WTC11 (cell line): ENCODE results near the gene C17orf107. TPM values are rescaled to one million over a fixed set of nuclear protein-coding genes. Genes with fewer than 3 reads are reported as not detected.
A peak's percentile ranks its signal among the peaks of the same experiment; 100 is the strongest.

Experiments
- ATAC-seq: fragments of 200-7000 bp; cut with Tn5 transposase; 2 replicates; pipeline ENCODE4 v1.10.0; 2021; ENCODE audit warnings: mild to moderate bottlenecking, moderate library complexity
- CTCF ChIA-PET: fragments of 300-600 bp; sonication (Branson Sonifier 250); formaldehyde crosslinking; loops from one replicate; lab custom pipeline; 2021; ENCODE audit warnings: antibody characterized with exemption; lab: Charles Lee
- POLR2A ChIA-PET: fragments of 350-600 bp; sonication (Branson Sonifier 250); formaldehyde crosslinking; loops from one replicate; lab custom pipeline; 2021; ENCODE audit warnings: antibody characterized with exemption; lab: Charles Lee
- DNase-seq: peaks from one replicate; pipeline ENCODE4 v3.0.0; 2021; ENCODE audit warnings: low spot score
- H3K27ac Mint-ChIP-seq: 2 replicates; pipeline ENCODE4 v1.8.0; 2021; ENCODE audit warnings: mixed read lengths
- H3K27me3 Mint-ChIP-seq: 2 replicates; pipeline ENCODE4 v1.8.0; 2021; ENCODE audit warnings: low read depth, mild to moderate bottlenecking, moderate library complexity, mixed read lengths
- H3K36me3 Mint-ChIP-seq: 2 replicates; pipeline ENCODE4 v1.8.0; 2021; ENCODE audit warnings: mixed read lengths
- H3K4me1 Mint-ChIP-seq: 2 replicates; pipeline ENCODE4 v1.8.0; 2022; ENCODE audit warnings: mixed read lengths
- H3K4me3 Mint-ChIP-seq: 2 replicates; pipeline ENCODE4 v1.8.0; 2021; ENCODE audit warnings: mild to moderate bottlenecking, moderate library complexity, mixed read lengths
- H3K9me3 Mint-ChIP-seq: 2 replicates; pipeline ENCODE4 v1.8.0; 2021; ENCODE audit warnings: mixed read lengths
- CBFB ChIP-seq: sonication (generic); formaldehyde crosslinking; IDR thresholded peaks from 2 replicates; pipeline ENCODE4 v1.8.1; 2022; ENCODE audit warnings: mild to moderate bottlenecking, low read depth, missing genetic modification reagents
- CREB1 ChIP-seq: sonication (generic); formaldehyde crosslinking; IDR thresholded peaks from 2 replicates; pipeline ENCODE4 v1.8.0; 2023; ENCODE audit warnings: mild to moderate bottlenecking, missing genetic modification reagents
- EMX1 ChIP-seq: fragments of 250-450 bp; sonication (Bioruptor Pico); IDR thresholded peaks from 2 replicates; pipeline ENCODE4 v1.8.0; 2021; ENCODE audit warnings: mild to moderate bottlenecking
- FOXK1 ChIP-seq: sonication (generic); formaldehyde crosslinking; IDR thresholded peaks from 2 replicates; pipeline ENCODE4 v1.8.0; 2022; ENCODE audit warnings: mild to moderate bottlenecking, moderate library complexity, missing genetic modification reagents
- FOXP1 ChIP-seq: sonication (generic); formaldehyde crosslinking; IDR thresholded peaks from 2 replicates; pipeline ENCODE4 v1.8.0; 2022; ENCODE audit warnings: missing genetic modification reagents, mild to moderate bottlenecking, moderate library complexity, borderline replicate concordance
- HMGA2 ChIP-seq: fragments of 250-450 bp; sonication (Bioruptor Pico); IDR thresholded peaks from 2 replicates; pipeline ENCODE4 v1.4.0; 2021; ENCODE audit warnings: mild to moderate bottlenecking, moderate library complexity
- IRF2 ChIP-seq: sonication (generic); formaldehyde crosslinking; IDR thresholded peaks from 2 replicates; pipeline ENCODE4 v1.8.0; 2022; ENCODE audit warnings: low read depth, missing genetic modification reagents, borderline replicate concordance
- JAZF1 ChIP-seq: fragments of 250-450 bp; sonication (Bioruptor Pico); IDR thresholded peaks from 2 replicates; pipeline ENCODE4 v1.9.0; 2021; ENCODE audit warnings: moderate library complexity, mild to moderate bottlenecking, inconsistent platforms
- JUN ChIP-seq: sonication (generic); formaldehyde crosslinking; IDR thresholded peaks from 2 replicates; pipeline ENCODE4 v1.8.0; 2023; ENCODE audit warnings: mild to moderate bottlenecking, missing genetic modification reagents
- NFATC4 ChIP-seq: fragments of 250-450 bp; sonication (Bioruptor Pico); IDR thresholded peaks from 2 replicates; pipeline ENCODE4 v1.9.0; 2021; ENCODE audit warnings: mild to moderate bottlenecking
- NR1H2 ChIP-seq: sonication (generic); formaldehyde crosslinking; IDR thresholded peaks from 2 replicates; pipeline ENCODE4 v1.9.0; 2021; ENCODE audit warnings: mild to moderate bottlenecking, moderate library complexity, missing genetic modification reagents
- SP1 ChIP-seq: sonication (generic); formaldehyde crosslinking; conservative IDR thresholded peaks from 2 replicates; pipeline ENCODE4 v1.8.1; 2022; ENCODE audit warnings: missing genetic modification reagents
- TEAD4 ChIP-seq: sonication (generic); formaldehyde crosslinking; IDR thresholded peaks from 2 replicates; pipeline ENCODE4 v1.8.0; 2022; ENCODE audit warnings: mild to moderate bottlenecking, missing genetic modification reagents
- TP53 ChIP-seq: sonication (generic); formaldehyde crosslinking; IDR thresholded peaks from 2 replicates; pipeline ENCODE4 v1.8.1; 2023; ENCODE audit warnings: mild to moderate bottlenecking, missing genetic modification reagents
- ZNF317 ChIP-seq: sonication (generic); formaldehyde crosslinking; IDR thresholded peaks from 2 replicates; pipeline ENCODE4 v1.8.1; 2023; ENCODE audit warnings: low read depth, mild to moderate bottlenecking, moderate library complexity, missing genetic modification reagents, borderline replicate concordance
- ZNF671 ChIP-seq: fragments of 250-450 bp; sonication (Bioruptor Pico); IDR thresholded peaks from 2 replicates; pipeline ENCODE4 v1.8.0; 2021; ENCODE audit warnings: mild to moderate bottlenecking
- total RNA-seq: library from RNA; stranded (reverse); gene quantifications from 3 replicates; pipeline ENCODE4 v1.2.3, GENCODE V29; 2021
- TF ChIP-seq, protein P1 (sequence below): fragments of 250-450 bp; sonication (Bioruptor Pico); IDR thresholded peaks from 2 replicates; pipeline ENCODE4 v1.9.0; 2021; ENCODE audit warnings: mild to moderate bottlenecking
- TF ChIP-seq, protein P2 (sequence below): sonication (generic); formaldehyde crosslinking; IDR thresholded peaks from 2 replicates; pipeline ENCODE4 v1.8.0; 2022; ENCODE audit warnings: mild to moderate bottlenecking, missing genetic modification reagents
- TF ChIP-seq, protein P3 (sequence below): sonication (generic); formaldehyde crosslinking; conservative IDR thresholded peaks from 2 replicates; pipeline ENCODE4 v1.8.1; 2023; ENCODE audit warnings: mild to moderate bottlenecking, low read depth, missing genetic modification reagents, moderate library complexity
- TF ChIP-seq, protein P4 (sequence below): fragments of 250-450 bp; sonication (Bioruptor Pico); IDR thresholded peaks from 2 replicates; pipeline ENCODE4 v1.9.0; 2021; ENCODE audit warnings: moderate library complexity, mild to moderate bottlenecking, inconsistent platforms, borderline replicate concordance
- TF ChIP-seq, protein P5 (sequence below): fragments of 250-450 bp; sonication (Bioruptor Pico); IDR thresholded peaks from 2 replicates; pipeline ENCODE4 v2.1.2; 2022; ENCODE audit warnings: mild to moderate bottlenecking, moderate library complexity
- TF ChIP-seq, protein P6 (sequence below): fragments of 250-450 bp; sonication (Bioruptor Pico); IDR thresholded peaks from 2 replicates; pipeline ENCODE4 v1.9.0; 2021; ENCODE audit warnings: mild to moderate bottlenecking
- TF ChIP-seq, protein P7 (sequence below): sonication (generic); formaldehyde crosslinking; conservative IDR thresholded peaks from 2 replicates; pipeline ENCODE4 v1.8.1; 2022; ENCODE audit warnings: mild to moderate bottlenecking, missing genetic modification reagents

C17orf107 gene
- total RNA-seq, 1 experiment from 2014 or later: 8.7 TPM

DNA sequence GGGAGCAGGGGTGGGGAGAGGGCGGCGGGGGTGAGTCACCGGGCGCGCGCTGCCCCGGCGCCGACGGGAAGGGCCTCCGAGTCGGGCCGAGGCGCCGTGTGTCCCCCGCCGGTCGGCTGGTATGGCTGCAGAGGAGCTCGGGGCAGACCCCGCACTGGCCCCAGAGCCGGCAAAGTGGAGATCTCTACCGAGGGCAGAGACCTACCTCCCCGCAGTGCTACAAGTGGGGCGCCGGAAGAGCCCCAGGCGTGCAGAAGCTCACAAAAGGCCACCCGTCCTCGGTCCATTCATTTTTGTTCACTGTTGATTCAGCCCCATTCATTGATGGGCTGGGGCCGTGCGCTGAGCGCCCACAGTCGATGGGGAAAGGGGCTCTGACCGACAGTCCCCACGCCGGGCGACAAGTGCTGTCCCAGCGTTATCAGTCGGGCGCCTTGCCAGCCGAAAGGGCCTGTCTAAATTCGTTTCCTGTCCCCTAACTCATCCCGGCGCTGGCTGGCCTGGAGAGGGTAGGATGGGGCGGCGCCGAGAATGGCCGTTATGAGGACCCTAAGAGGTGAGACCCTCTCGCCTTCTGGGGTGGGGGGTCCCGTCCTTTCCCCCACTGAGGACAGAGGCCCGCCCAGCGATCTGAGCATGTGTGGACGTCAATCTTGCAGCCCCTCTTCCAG is 50.9 kb downstream of the C17orf107 start:
- ChIA-PET CTCF (interaction anchor here (1.0 to 5.4 kb wide), 5 partner anchors 10 to 41 kb away, joined by 3 to 27 read pairs (median 12); partner anchors contain the start of genes RNF167, SLC25A11 and SPAG7), POLR2A (interaction anchor here (0.6 to 2.5 kb wide), 6 partner anchors 10 to 181 kb away, joined by 3 to 18 read pairs (median 6); partner anchors contain the start of genes C17orf107, RNF167, SLC25A11 and SPAG7)
- H3K36me3 Mint-ChIP-seq: peaks cover 17% of the 10 kb centered on the region
- DNase-seq (peak; percentile 58), ATAC-seq (peak; percentile 7)
- H3K4me3 Mint-ChIP-seq: peak overlapping the region; percentile 85
- H3K27ac Mint-ChIP-seq: peak overlapping the region; percentile 96
- H3K4me1 Mint-ChIP-seq: peaks cover 44% of the 10 kb centered on the region
- no peaks in the 10 kb centered on the region for H3K27me3 Mint-ChIP-seq
- no peaks in the 10 kb centered on the region for H3K9me3 Mint-ChIP-seq
- no peak for TF ChIP-seq TEAD4
- TF ChIP-seq, protein P1, sequence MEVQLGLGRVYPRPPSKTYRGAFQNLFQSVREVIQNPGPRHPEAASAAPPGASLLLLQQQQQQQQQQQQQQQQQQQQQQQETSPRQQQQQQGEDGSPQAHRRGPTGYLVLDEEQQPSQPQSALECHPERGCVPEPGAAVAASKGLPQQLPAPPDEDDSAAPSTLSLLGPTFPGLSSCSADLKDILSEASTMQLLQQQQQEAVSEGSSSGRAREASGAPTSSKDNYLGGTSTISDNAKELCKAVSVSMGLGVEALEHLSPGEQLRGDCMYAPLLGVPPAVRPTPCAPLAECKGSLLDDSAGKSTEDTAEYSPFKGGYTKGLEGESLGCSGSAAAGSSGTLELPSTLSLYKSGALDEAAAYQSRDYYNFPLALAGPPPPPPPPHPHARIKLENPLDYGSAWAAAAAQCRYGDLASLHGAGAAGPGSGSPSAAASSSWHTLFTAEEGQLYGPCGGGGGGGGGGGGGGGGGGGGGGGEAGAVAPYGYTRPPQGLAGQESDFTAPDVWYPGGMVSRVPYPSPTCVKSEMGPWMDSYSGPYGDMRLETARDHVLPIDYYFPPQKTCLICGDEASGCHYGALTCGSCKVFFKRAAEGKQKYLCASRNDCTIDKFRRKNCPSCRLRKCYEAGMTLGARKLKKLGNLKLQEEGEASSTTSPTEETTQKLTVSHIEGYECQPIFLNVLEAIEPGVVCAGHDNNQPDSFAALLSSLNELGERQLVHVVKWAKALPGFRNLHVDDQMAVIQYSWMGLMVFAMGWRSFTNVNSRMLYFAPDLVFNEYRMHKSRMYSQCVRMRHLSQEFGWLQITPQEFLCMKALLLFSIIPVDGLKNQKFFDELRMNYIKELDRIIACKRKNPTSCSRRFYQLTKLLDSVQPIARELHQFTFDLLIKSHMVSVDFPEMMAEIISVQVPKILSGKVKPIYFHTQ (CRISPR knock-in tag): no peak
- no peak for TF ChIP-seq EMX1
- TF ChIP-seq TP53 (CRISPR knock-in tag): no peak
- TF ChIP-seq FOXP1 (CRISPR knock-in tag): 0 out of 2 replicates have a peak, but pooled peaks have one; percentile 4
- TF ChIP-seq CREB1 (CRISPR knock-in tag): no peak
- no peak for TF ChIP-seq HMGA2 (CRISPR knock-in tag)
- TF ChIP-seq ZNF671 (CRISPR knock-in tag): no peak
- TF ChIP-seq, protein P2, sequence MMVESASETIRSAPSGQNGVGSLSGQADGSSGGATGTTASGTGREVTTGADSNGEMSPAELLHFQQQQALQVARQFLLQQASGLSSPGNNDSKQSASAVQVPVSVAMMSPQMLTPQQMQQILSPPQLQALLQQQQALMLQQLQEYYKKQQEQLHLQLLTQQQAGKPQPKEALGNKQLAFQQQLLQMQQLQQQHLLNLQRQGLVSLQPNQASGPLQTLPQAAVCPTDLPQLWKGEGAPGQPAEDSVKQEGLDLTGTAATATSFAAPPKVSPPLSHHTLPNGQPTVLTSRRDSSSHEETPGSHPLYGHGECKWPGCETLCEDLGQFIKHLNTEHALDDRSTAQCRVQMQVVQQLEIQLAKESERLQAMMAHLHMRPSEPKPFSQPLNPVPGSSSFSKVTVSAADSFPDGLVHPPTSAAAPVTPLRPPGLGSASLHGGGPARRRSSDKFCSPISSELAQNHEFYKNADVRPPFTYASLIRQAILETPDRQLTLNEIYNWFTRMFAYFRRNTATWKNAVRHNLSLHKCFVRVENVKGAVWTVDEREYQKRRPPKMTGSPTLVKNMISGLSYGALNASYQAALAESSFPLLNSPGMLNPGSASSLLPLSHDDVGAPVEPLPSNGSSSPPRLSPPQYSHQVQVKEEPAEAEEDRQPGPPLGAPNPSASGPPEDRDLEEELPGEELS (CRISPR knock-in tag): no peak
- TF ChIP-seq JAZF1: no peak
- TF ChIP-seq, protein P3, sequence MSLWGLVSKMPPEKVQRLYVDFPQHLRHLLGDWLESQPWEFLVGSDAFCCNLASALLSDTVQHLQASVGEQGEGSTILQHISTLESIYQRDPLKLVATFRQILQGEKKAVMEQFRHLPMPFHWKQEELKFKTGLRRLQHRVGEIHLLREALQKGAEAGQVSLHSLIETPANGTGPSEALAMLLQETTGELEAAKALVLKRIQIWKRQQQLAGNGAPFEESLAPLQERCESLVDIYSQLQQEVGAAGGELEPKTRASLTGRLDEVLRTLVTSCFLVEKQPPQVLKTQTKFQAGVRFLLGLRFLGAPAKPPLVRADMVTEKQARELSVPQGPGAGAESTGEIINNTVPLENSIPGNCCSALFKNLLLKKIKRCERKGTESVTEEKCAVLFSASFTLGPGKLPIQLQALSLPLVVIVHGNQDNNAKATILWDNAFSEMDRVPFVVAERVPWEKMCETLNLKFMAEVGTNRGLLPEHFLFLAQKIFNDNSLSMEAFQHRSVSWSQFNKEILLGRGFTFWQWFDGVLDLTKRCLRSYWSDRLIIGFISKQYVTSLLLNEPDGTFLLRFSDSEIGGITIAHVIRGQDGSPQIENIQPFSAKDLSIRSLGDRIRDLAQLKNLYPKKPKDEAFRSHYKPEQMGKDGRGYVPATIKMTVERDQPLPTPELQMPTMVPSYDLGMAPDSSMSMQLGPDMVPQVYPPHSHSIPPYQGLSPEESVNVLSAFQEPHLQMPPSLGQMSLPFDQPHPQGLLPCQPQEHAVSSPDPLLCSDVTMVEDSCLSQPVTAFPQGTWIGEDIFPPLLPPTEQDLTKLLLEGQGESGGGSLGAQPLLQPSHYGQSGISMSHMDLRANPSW (CRISPR knock-in tag): no peak
- no peak for TF ChIP-seq JUN (CRISPR knock-in tag)
- TF ChIP-seq, protein P4, sequence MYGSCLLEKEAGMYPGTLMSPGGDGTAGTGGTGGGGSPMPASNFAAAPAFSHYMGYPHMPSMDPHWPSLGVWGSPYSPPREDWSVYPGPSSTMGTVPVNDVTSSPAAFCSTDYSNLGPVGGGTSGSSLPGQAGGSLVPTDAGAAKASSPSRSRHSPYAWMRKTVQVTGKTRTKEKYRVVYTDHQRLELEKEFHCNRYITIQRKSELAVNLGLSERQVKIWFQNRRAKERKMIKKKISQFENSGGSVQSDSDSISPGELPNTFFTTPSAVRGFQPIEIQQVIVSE (CRISPR knock-in tag): no peak
- TF ChIP-seq, protein P5, sequence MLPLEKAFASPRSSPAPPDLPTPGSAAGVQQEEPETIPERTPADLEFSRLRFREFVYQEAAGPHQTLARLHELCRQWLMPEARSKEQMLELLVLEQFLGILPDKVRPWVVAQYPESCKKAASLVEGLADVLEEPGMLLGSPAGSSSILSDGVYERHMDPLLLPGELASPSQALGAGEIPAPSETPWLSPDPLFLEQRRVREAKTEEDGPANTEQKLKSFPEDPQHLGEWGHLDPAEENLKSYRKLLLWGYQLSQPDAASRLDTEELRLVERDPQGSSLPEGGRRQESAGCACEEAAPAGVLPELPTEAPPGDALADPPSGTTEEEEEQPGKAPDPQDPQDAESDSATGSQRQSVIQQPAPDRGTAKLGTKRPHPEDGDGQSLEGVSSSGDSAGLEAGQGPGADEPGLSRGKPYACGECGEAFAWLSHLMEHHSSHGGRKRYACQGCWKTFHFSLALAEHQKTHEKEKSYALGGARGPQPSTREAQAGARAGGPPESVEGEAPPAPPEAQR (CRISPR knock-in tag): no peak
- TF ChIP-seq CBFB (CRISPR knock-in tag): no peak
- no peak for TF ChIP-seq NFATC4
- TF ChIP-seq, protein P6, sequence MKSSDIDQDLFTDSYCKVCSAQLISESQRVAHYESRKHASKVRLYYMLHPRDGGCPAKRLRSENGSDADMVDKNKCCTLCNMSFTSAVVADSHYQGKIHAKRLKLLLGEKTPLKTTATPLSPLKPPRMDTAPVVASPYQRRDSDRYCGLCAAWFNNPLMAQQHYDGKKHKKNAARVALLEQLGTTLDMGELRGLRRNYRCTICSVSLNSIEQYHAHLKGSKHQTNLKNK (CRISPR knock-in tag): no peak
- TF ChIP-seq SP1 (CRISPR knock-in tag): no peak; the same call in none of the 2 replicates
- no peak for TF ChIP-seq NR1H2 (CRISPR knock-in tag)
- no peak for TF ChIP-seq IRF2
- TF ChIP-seq FOXK1 (CRISPR knock-in tag): 0 out of 2 replicates have a peak, but pooled peaks have one; percentile 5
- no peak for TF ChIP-seq ZNF317
- TF ChIP-seq, protein P7, sequence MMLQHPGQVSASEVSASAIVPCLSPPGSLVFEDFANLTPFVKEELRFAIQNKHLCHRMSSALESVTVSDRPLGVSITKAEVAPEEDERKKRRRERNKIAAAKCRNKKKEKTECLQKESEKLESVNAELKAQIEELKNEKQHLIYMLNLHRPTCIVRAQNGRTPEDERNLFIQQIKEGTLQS (CRISPR knock-in tag): no peak
